Fibroblast of upper back skin (primary cell): Measurements from ENCODE around the gene PDAP1.
A peak's percentile ranks its signal among the peaks of the same experiment; 100 is the strongest.
"Not testable (repeated sequence)": the region's sequence is repeated elsewhere in the genome, so short reads cannot be mapped to it uniquely, and the experiment has no call there.

ENCODE experiments used
- DNase-seq: peaks from one replicate; pipeline ENCODE4 v3.0.0-alpha.2; 2013

The PDAP1 gene

DNA sequence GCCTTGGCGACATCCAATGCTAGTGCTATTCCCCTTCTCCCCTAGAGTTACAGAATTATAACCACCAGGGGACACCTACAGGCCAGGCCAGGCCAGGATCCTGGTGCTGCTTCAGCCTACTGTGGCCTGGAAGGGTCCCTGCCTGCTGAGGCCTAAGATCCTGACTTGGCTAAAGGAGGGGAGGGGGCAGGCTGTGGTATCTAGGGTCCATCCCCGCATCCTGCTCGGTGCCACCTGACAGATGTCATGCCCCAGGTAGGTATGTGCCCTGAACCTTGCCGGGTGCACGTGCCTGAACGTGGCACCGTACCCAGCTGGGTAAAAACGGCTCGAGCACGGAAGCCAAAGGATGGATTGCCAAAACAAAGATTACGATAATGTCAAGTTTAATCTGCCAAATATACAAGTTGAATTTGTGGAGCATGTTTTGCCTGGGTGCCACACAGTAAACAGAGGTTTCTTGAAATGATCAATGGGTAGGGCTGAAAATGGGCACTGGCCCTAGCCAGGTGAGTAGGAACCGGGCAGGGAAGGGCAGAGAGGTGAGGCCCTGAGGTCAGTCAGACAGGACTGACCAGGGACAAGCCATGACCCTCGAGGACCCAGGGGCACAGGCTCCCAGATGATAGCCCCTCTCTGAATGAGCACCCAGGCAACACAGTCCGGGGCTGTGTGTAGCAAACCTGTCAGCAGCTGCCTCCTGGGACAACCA lies 12.6 kb downstream of the PDAP1 start:
- DNase-seq, result no peak

DNA sequence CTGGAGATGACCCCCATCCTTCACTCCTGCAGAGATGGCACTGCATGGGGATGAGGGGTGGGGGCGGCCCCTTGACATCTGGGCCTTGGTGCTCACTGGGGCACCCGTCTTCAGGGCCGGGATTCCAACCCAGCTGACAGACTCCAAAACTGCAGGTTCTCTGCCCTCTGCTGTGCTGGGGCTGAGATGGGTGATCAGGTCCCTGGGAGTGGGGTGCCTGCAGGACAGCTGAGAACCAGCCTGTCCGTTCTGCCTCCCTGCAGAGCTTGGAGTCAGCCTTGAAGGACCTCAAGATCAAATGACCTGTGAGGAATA lies 14.3 kb downstream of the PDAP1 start:
- DNase-seq, result no peak

DNA sequence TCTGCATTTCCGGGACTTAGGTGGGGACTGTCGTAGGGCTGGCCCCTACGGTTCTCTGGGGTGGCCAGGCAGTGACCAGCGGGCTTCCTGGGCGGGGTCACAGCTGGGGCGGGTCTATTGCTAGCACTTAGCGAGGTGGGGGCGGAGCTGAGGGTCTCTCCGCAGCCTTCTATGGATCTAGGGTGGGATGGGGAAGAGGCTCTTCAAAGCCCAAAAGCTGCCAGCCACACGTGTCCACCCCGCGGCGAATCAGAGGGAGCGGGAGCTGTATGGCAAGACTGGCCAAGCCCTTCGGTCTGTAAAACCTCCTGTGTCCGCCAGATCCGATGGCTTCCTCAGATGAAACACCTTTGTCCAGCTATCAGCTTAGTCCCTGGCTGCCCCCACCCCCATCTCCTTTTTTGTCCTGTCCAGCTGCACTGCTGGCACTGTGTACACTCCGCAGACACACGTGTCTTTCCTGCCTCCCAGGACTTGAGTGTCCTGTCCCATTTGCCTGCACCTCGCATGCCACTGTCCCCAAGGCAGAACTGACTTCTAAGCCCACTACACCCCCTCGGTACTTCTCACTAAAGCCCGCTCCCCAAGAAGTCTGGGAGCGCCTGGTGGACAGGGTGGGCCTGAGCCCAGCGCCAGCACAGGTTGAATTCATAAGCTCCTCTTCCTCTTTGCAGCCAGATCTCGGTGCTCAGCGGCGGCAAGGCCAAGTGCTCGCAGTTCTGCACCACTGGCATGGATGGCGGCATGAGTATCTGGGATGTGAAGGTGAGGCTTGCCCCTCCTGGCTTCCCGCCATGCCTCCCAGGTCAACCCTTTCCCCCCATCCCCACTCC lies 14.8 kb downstream of the PDAP1 start:
- no peak for DNase-seq

DNA sequence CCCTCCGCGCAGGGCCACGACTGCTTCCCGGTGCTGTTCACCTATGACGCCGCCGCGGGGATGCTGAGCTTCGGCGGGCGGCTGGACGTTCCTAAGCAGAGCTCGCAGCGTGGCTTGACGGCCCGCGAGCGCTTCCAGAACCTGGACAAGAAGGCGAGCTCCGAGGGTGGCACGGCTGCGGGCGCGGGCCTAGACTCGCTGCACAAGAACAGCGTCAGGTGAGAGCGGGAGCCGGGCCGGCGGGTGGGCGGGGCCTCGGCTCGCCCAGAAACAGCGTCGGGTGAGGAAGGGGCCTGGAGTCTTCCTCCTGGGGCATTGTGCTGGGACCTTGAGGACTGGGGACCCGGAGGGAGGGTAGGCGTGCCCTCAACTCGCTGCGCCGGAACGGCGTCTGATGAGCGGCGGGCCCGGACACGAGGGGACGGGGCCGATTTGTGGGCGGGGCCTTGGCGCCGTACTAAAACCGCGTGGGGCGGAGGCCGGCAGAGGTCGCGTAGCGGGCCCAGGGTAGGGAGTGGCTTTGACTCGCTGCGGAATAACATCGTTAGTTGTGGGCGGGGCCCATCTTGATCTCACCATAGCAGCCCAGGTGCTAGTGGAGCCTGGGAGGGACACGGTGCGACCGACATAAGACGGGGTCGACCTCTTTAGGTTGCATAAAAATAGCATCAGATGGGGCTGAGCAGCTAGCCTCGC lies 15.6 kb downstream of the PDAP1 start:
- peak; percentile 33 for DNase-seq

DNA sequence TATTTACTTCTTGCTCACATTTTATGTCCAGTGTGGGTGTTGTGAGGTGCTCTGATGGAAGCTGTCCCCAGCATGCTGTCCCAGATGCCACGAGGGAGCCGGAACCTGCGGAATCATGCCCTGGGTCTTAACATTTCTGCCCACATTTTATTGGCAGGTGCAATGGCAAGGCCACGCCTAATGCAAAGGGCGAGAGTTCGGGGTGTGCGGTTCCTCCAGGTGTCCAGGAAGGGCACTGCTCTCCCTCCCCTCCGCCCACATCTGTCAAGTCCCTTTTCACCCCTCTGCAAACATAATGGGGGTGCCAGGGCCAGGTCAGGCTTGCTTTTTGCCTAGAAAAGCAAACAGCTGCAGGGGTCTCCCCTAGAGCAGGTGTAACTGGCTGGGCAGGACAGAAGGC lies 16.4 kb downstream of the PDAP1 start:
- DNase-seq, result no peak

DNA sequence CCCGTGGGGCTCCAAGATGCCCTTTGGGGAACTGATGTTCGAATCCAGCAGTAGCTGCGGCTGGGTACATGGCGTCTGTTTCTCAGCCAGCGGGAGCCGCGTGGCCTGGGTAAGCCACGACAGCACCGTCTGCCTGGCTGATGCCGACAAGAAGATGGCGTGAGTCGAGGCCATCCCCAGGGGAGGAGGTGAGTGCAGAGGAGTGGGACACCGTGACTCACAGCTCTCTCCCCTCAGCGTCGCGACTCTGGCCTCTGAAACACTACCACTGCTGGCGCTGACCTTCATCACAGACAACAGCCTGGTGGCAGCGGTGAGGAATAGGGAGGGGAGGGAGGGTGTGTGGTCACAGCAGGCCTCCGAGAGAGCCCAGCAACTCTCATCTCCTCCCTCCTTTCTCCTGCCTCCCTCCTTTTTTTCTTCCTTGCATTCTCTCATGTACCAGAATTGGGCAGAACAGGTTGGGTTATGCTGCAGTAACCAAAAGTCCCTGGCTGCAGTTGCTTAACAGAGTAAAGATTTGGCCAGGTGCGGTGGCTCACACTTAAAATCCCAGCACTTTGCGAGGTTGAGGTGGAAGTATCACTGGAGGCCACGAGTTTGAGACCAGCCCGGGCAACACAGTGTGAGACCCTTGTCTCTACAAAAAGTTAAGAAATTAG lies 17.3 kb downstream of the PDAP1 start:
- no peak for DNase-seq

DNA sequence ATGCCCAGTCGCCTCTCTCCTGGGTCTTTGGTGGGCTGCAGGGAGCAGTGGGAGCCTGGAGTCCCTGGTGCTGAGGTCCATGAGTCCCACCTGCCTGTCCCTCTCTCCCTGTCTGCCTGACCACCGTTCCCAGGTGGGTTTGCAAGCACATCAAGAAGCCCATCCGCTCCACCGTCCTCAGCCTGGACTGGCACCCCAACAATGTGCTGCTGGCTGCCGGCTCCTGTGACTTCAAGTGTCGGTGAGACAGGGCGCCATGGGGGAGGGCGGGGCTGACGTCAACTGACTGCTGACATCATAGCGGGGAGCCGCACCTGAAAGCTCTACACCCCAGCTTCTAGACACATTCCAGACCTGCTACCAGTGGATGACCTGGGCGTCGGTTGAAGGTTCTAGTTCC lies 18.6 kb downstream of the PDAP1 start:
- no peak for DNase-seq

DNA sequence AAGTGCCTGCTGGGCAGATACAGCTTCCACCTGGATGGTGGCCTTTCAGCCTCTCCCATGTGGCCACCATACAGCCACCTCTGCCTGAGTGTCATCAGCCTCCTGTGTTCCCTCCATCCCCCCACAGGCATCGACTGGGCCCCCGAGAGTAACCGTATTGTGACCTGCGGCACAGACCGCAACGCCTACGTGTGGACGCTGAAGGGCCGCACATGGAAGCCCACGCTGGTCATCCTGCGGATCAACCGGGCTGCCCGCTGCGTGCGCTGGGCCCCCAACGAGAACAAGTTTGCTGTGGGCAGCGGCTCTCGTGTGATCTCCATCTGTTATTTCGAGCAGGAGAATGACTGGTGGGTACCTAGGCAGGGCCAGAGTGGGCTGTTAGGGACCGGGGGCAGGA lies 20.5 kb downstream of the PDAP1 start:
- no peak for DNase-seq

DNA sequence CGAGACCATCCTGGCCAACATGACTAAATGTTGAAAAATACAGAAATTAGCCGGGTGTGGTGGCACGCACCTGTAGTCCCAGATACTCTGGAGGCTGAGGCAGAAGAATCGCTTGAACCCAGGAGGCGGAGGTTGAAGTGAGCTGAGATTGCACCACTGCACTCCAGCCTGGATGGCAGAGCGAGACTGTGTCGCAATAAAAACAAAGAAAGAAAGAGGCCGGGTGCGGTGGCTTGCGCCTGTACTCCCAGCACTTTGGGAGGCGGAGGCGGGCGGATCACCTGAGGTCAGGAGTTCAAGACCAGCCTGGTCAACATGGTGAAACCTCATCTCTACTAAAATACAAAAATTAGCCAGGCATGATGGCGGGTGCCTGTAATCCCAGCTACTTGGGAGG lies 21.2 kb downstream of the PDAP1 start:
- not testable (repeated sequence) for DNase-seq

DNA sequence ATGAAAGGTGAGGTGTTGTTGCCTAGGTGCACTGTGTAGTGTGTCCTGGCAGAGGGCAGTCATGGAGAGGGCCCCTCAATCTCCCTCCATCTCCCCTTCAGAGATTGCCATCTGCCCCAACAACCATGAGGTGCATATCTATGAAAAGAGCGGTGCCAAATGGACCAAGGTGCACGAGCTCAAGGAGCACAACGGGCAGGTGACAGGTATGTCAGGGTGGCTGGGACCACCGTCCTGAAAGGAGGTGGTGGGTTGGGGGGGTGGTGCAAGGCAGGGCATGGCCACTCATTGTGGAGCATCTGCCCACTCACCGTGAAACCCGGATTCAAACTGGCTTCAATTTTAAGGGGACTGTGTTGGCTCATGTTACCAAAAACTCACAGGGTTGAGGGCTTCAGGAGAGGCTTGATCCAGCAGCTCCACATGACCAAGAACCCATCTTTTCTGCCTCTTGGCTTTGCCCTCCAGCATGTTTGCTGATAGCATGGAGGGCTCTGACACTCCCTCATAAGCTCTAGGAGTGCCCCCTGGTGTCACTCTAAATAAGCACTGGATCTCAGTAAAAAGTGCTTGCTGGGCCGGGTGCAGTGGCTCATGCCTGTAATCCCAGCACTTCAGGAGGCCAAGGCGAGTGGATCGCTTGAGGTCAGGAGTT lies 21.7 kb downstream of the PDAP1 start:
- peak; percentile 36 for DNase-seq

DNA sequence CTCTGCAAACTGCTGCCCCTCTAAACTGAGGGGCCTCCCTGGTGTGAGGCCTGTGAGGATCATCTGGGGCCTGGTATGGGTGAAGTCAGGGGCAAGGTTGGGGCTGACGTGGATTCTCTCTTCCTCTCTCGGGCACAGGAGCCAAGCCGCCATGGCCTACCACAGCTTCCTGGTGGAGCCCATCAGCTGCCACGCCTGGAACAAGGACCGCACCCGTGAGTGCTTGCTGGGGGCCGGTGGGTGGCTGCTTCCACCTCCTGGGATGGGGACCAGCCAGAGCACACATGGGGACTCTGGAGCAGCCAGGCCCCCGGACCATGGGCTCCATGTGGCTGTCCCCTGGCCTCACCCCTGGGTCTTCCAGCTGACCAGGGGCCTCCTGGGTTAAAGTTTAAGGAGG lies 22.8 kb downstream of the PDAP1 start:
- no peak for DNase-seq

DNA sequence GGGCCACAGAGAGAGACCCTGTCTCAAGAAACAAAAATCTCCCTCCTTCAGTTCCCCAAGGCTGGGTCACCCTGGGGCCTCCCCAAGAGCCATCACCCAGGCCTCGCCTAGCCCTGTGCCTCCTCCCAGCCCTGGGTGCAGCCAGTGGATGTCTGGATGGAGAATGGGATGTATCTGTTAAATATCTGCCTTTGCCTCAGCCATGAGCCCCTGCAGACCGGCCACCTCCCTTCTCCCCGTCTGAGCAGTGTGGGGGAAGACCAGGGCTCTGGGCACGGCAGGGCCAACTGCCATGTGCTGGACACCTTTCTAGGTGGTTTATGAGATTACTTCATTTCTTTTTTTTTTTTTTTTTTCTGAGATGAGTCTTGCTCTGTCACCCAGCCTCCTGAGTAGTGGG lies 23.9 kb downstream of the PDAP1 start:
- DNase-seq, result no peak

DNA sequence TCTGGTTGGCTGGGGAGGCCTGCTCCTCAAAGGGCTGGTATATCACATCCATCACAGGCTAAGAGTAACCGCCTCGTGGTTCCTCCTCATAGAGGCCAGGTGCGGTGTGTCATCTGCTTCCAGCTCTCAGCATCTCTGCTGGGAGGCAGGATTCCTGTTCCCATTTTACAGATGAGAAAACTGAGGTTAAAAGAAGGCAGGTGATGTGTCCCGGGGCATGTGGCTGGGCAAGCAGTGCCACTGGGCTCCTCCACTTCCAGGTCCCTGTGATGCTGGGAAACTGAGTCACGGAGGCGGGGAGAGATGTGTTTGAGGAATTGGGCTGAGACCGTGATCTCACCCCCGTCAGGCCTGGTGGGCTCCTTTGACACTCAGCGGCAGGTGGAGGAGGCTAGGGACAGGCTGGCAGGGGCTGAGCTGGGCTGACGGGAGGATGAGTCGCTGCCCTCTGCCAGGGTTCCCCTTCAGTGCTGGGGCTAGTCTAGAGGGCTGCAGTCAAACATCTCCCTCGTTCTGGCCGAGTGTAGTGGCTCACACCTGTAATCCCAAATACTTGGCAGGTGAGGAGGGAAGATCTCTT lies 24.5 kb downstream of the PDAP1 start:
- DNase-seq, result no peak

DNA sequence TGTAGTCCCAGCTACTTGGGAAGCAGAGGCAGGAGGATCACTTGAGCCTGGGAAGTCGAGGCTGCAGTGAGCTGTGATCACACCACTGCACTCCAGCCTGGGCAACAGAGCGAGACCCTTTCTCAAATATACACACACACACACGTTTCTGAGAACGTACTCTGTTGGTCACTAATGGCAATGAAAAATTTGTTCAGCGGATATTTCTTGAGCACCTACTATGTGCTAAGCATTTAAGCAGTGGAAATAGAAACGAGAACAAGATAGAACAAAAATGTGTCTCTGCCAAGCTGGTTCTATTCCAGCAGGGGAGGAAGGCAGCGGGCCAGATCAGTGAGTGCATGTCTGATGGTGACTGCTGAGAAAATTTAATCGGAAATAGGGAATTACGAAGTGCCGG lies 25.2 kb downstream of the PDAP1 start:
- no peak for DNase-seq

DNA sequence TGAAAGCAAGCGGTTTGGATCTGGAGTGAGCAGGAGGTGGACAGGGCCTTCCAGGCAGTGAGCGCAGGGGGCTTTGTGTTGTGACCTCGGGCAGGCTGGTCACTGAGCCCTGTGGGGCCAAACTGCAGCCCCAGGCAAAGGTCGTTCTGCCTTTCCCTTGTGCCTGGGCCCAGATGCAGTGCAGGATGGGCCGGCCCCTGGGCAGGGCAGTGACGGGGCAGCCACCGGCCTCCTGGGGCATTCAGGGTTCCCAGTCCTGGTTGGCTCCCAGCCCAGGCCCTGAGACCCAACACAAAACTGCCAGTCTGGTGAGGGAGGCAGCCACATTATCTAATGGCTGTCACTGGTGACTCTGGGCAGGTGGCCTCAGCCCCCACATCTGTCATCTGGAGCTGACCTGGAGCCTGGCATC lies 26.7 kb downstream of the PDAP1 start:
- DNase-seq, result no peak

DNA sequence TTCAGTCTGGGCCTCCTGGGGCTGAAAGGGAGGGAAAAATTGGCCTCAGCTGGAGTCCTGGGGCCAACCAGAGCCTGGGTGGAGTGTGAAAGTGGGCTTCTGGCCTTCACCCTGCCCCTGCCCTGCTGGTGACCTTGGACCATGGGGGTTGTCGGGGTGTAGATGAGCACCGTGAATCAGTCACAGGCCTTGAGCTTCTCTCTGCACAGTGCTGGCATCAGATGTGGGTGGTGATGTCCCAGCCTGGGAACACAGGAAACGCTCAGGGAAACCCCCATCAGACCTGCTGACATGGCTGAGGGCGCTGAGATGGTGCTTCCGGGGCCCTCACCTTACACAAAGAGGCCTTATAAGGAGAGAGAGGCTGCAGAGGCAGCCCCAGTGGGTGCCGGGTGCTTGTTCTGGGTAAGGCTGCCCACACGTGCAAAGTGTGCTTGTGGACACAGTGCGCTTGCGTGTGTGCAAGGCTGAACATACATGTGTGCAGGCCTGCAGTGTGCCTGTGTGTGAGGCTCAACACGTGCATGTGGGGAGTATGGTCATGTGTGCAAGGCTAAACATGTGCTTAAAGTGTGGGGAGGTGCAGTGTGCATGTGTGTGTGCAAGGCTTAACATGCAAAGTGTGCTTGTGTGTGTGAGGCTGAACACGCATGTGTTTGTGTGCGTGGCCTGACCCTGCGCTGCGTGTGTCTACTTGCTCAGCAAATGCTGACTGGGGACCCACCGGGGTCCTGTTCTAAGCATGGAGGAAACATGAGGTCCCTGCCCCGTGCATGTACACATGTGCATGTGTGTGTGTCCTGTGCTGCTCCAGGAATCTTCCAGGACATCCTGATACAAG lies 27.4 kb downstream of the PDAP1 start:
- no peak for DNase-seq

DNA sequence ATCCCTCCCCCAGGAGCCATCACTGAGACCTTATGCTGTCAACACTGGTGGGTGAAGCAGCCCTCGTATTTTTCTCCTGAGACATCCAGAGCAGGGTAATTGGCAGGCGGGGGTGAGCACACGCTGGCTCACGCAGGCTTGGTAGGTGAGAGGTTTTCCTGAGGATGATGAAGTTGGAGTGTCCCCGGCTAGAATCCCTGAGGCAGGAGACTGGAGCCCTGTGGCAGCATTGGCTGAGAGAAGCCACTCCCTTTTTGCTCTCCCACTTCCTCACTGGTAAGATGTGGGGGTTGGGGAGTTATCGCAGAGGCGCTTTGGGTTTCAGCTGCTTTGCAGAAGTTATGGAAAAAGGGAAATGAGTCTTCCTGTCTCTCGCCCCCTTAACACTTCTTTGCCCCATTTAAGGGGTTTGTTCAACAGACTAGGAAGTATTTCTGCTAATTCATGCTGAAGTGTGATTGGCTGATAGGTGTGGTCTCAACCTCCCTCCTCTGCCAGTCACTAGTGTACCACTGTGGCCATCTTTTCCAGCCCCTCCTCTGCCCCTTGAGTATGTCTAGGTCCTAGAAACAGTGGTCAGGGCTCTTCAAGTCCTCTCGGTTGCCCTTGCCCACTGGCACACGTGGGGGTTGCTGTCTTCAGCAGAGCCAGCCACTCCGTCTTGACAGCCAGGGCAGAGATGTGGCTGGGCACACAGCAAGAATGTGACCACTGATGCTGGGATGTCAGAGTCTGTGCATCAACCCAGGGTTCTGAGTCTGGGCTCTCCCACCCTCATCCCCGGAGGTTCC lies 28.2 kb downstream of the PDAP1 start:
- DNase-seq, result peak; percentile 47

DNA sequence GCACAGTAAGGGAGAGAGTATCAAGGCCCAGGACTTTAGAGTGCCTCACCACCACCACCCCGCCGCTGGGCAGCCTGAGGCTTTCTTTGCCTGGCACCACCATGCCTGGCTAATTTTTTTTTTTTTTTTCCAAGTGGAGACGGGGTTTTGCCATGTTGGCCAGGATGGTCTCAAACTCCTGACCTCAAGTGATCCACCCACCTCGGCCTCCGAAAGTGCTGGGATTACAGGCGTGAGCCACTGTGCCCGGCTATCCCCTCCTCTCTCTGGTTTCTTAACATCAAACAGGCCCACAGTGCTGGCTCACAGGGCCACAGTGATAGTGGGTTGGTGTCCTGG lies 28.7 kb downstream of the PDAP1 start:
- DNase-seq, result not testable (repeated sequence)

DNA sequence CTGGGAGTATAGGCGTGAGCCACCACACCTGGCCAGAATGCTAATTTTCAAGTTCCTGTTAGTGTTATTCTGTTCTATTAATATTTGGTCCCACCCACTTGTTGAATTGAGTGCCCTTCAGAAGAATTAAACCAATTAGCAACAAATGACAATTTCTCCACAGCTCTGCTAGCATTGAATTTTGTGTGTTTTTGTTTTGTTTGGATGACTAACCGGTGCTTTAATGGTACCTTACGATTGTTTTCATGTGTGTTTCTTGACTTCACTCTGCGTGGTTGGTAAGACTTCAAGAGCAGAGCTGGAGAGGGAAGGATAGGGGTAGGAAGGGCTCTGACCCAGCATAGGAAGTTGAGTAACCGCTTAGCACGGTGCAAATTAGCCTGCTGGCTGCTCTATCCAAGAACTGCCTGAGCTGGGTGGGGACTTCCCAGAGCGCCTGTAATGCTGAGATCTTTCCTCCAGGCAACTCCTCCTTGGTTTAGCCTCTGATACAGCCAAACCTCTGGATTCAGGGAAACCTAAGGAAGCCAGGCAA lies 29.3 kb downstream of the PDAP1 start:
- peak; percentile 76 for DNase-seq

DNA sequence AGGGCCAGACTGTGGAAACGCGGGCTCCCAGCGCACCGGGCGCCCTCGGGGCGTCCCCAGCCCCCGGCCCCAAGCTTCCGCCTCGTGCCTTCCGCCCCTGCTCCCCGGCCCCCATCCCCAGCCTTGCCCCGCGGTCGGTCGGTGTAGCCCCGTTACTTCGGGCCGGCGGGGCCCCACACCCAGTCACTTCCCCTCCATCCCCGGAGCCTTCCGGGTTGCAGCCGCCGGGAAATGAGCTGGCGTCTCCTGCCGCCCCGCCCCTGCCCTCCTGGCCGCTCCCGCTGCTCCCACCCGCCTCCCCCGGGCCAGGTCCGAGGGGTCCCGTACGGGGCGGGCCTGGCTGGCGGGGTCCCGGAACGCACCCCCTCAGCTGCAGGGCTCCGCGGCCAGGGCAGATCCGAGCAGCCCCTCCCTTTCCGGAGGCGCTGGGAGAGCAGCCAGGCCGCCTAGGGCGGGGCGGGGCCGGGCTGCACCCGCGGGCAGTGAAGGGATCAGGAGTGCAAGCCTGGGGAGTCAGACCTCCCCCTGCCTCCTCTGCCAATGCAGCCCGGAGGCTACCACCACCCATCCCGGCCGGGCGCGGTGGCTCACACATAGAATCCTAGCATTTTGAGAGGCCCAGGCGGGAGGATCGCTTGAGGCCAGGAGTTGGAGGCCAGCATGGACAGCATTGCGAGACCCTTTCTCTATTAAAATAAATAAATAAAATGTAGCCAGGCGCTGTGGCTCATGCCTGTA lies 33.2 kb downstream of the PDAP1 start:
- peak; percentile 55 for DNase-seq
